A549 (cell line): ENCODE measurements around the gene EMILIN1. TPM values are rescaled to one million over a fixed set of nuclear protein-coding genes. Genes with fewer than 3 reads are reported as not detected.
A peak's percentile ranks its signal among the peaks of the same experiment; 100 is the strongest.

Experiments used
- ATAC-seq, 2 experiments: fragments of 200-7000 bp in 1 of 2; fragments of >200 bp in 1 of 2; cut with Nextera tagmentation in 1 of 2; cut with Tn5 transposase in 1 of 2; 3 replicates each; pipeline versions ENCODE4 v1.8.0 to v1.9.1; 2018 to 2020; ENCODE audit warnings: mild to moderate bottlenecking in 1 of 2, moderate library complexity in 1 of 2
- CTCF ChIA-PET: fragments of 300-600 bp; sonication (Branson Sonifier 250); formaldehyde crosslinking; extraction: SDS; loops from one replicate; lab custom pipeline; 2021; ENCODE audit warnings: antibody characterized with exemption, inconsistent platforms; lab: Yijun Ruan, JAX
- POLR2A ChIA-PET: fragments of 350-600 bp; formaldehyde crosslinking; extraction: SDS; loops from one replicate; lab custom pipeline; 2021; ENCODE audit warnings: antibody characterized with exemption, inconsistent platforms; lab: Yijun Ruan, JAX
- DNase-seq, 2 experiments: peaks; one replicate each; pipeline versions ENCODE4 v3.0.0 to v3.0.0-alpha.2; 2011 to 2016; ENCODE audit warnings: low read depth in 1 of 2, low spot score in 1 of 2
- FAIRE-seq: peaks from 2 replicates; lab custom pipeline; 2011; peaks lifted over from hg19 to GRCh38; lab: Jason Lieb, UNC
- H3K27ac ChIP-seq, 2 experiments: fragments of >200 bp; sonication (Bioruptor Twin); formaldehyde crosslinking; 3 replicates each; pipeline ENCODE4 v1.5.1; 2016 to 2017
- H3K4me1 ChIP-seq: fragments of >200 bp; sonication (Bioruptor Twin); formaldehyde crosslinking; 3 replicates; pipeline ENCODE4 v1.6.1; 2016
- H3K4me2 ChIP-seq: fragments of >200 bp; sonication (Bioruptor Twin); formaldehyde crosslinking; 3 replicates; pipeline ENCODE4 v1.6.1; 2016
- H3K4me3 ChIP-seq: fragments of >200 bp; sonication (Bioruptor Twin); formaldehyde crosslinking; 3 replicates; pipeline ENCODE4 v1.5.1; 2016
- H3K9me3 ChIP-seq: fragments of >200 bp; sonication (Bioruptor Twin); formaldehyde crosslinking; 3 replicates; pipeline ENCODE4 v1.6.1; 2016
- BHLHE40 ChIP-seq: IDR thresholded peaks from 2 replicates; pipeline ENCODE4 v1.6.1; 2012; ENCODE audit warnings: low read depth, low read length, inconsistent platforms
- CBX8 ChIP-seq: fragments of 200-600 bp; sonication (generic); IDR thresholded peaks from 2 replicates; pipeline ENCODE4 v1.6.1; 2016
- CHD2 ChIP-seq: fragments of 150-350 bp; IDR thresholded peaks from 2 replicates; pipeline ENCODE4 v1.6.1; 2014; ENCODE audit warnings: low read length; ENCODE audit not compliant: partially characterized antibody
- CHD4 ChIP-seq: fragments of 200-600 bp; sonication (generic); IDR thresholded peaks from 2 replicates; pipeline ENCODE4 v1.6.1; 2016; ENCODE audit warnings: antibody characterized with exemption, mild to moderate bottlenecking, borderline replicate concordance
- EHF ChIP-seq: fragments of 250-450 bp; sonication (Bioruptor Pico); IDR thresholded peaks from 2 replicates; pipeline ENCODE4 v1.5.0; 2020; ENCODE audit warnings: mild to moderate bottlenecking
- EHMT2 ChIP-seq: fragments of 200-600 bp; sonication (generic); IDR thresholded peaks from 2 replicates; pipeline ENCODE4 v1.6.1; 2016; ENCODE audit warnings: antibody characterized with exemption, low read depth, mild to moderate bottlenecking, moderate library complexity
- EP300 ChIP-seq, 2 experiments: fragments of >200 bp; sonication (Bioruptor Twin); formaldehyde crosslinking; IDR thresholded peaks; 2 replicates in 1 of 2; 3 replicates in 1 of 2; pipeline ENCODE4 v1.6.1; 2016 to 2017
- ESRRA ChIP-seq: fragments of 150-350 bp; IDR thresholded peaks from 2 replicates; pipeline ENCODE4 v1.6.1; 2014; ENCODE audit warnings: mild to moderate bottlenecking, low read length, borderline replicate concordance
- FOSB ChIP-seq: fragments of 250-450 bp; sonication (Bioruptor Pico); IDR thresholded peaks from 2 replicates; pipeline ENCODE4 v1.5.0; 2020; ENCODE audit warnings: mild to moderate bottlenecking, moderate library complexity
- FOSL2 ChIP-seq, 2 experiments: fragments of 450-650 bp in 1 of 2; fragments of >200 bp in 1 of 2; sonication (Bioruptor Twin) in 1 of 2; formaldehyde crosslinking; IDR thresholded peaks; 2 replicates each; pipeline versions ENCODE4 v1.5.0 to v1.6.1; 2016 to 2020; ENCODE audit warnings: mild to moderate bottlenecking in 1 of 2, moderate library complexity in 1 of 2
- HDAC2 ChIP-seq: fragments of 200-600 bp; sonication (generic); IDR thresholded peaks from 2 replicates; pipeline ENCODE4 v1.6.1; 2016
- HEYL ChIP-seq: fragments of 250-450 bp; sonication (Bioruptor Pico); IDR thresholded peaks from 2 replicates; pipeline ENCODE4 v1.8.0; 2021; ENCODE audit warnings: mild to moderate bottlenecking, moderate library complexity
- HOXA7 ChIP-seq: fragments of 250-450 bp; sonication (Bioruptor Pico); IDR thresholded peaks from 2 replicates; pipeline ENCODE4 v1.5.0; 2020; ENCODE audit warnings: mild to moderate bottlenecking, moderate library complexity
- HOXB13 ChIP-seq: fragments of 250-450 bp; sonication (Bioruptor Pico); IDR thresholded peaks from 2 replicates; pipeline ENCODE4 v1.5.0; 2020; ENCODE audit warnings: low read depth, mild to moderate bottlenecking, moderate library complexity
- HOXB5 ChIP-seq: fragments of 250-450 bp; sonication (Bioruptor Pico); IDR thresholded peaks from 2 replicates; pipeline ENCODE4 v1.5.0; 2020; ENCODE audit warnings: mild to moderate bottlenecking, moderate library complexity
- KDM1A ChIP-seq: fragments of 200-600 bp; sonication (generic); IDR thresholded peaks from 2 replicates; pipeline ENCODE4 v1.6.1; 2016; ENCODE audit warnings: low read depth, mild to moderate bottlenecking
- KDM5A ChIP-seq: fragments of 200-600 bp; sonication (generic); IDR thresholded peaks from 2 replicates; pipeline ENCODE4 v1.6.1; 2016; ENCODE audit warnings: antibody characterized with exemption, mild to moderate bottlenecking
- MAZ ChIP-seq: fragments of 150-350 bp; IDR thresholded peaks from 2 replicates; pipeline ENCODE4 v1.6.1; 2014; ENCODE audit warnings: antibody characterized with exemption, low read depth, low read length, borderline replicate concordance
- MYC ChIP-seq: IDR thresholded peaks from 2 replicates; pipeline ENCODE4 v1.6.1; 2012; ENCODE audit warnings: mild to moderate bottlenecking, inconsistent platforms, low read length, improper control_type of control experiment, borderline replicate concordance
- NFE2L2 ChIP-seq: fragments of 150-350 bp; conservative IDR thresholded peaks from 2 replicates; pipeline ENCODE4 v1.6.1; 2014; ENCODE audit warnings: low read length
- NR3C1 ChIP-seq: fragments of >200 bp; sonication (Bioruptor Twin); formaldehyde crosslinking; IDR thresholded peaks from 3 replicates; pipeline ENCODE4 v1.6.1; 2017
- PHF8 ChIP-seq: fragments of 200-600 bp; sonication (generic); IDR thresholded peaks from 2 replicates; pipeline ENCODE4 v1.6.1; 2016; ENCODE audit warnings: low read depth, mild to moderate bottlenecking, antibody characterized with exemption, moderate library complexity, borderline replicate concordance
- POLR2A ChIP-seq: IDR thresholded peaks from 2 replicates; pipeline ENCODE4 v1.6.1; 2012; ENCODE audit warnings: mild to moderate bottlenecking, low read length
- RARB ChIP-seq: fragments of 250-450 bp; sonication (Bioruptor Pico); IDR thresholded peaks from 2 replicates; pipeline ENCODE4 v1.8.0; 2021; ENCODE audit warnings: mild to moderate bottlenecking, moderate library complexity
- RCOR1 ChIP-seq: fragments of 150-350 bp; IDR thresholded peaks from 2 replicates; pipeline ENCODE4 v1.6.1; 2014; ENCODE audit warnings: antibody characterized with exemption, low read length, low read depth
- RNF2 ChIP-seq: fragments of 200-600 bp; sonication (generic); IDR thresholded peaks from 2 replicates; pipeline ENCODE4 v1.6.1; 2016; ENCODE audit warnings: low read depth, mild to moderate bottlenecking, antibody characterized with exemption, moderate library complexity, borderline replicate concordance
- SMC3 ChIP-seq: fragments of >200 bp; sonication (Bioruptor Twin); formaldehyde crosslinking; IDR thresholded peaks from 3 replicates; pipeline ENCODE4 v1.6.1; 2018; ENCODE audit warnings: inconsistent platforms
- SREBF2 ChIP-seq: fragments of 450-650 bp; IDR thresholded peaks from 2 replicates; pipeline ENCODE4 v1.6.1; 2014; ENCODE audit warnings: mild to moderate bottlenecking, moderate library complexity
- TFCP2L1 ChIP-seq: fragments of 250-450 bp; sonication (Bioruptor Pico); IDR thresholded peaks from 2 replicates; pipeline ENCODE4 v1.5.0; 2021; ENCODE audit warnings: mild to moderate bottlenecking
- TP53 ChIP-seq: fragments of 250-450 bp; sonication (Bioruptor Pico); IDR thresholded peaks from 2 replicates; pipeline ENCODE4 v1.5.0; 2021; ENCODE audit warnings: mild to moderate bottlenecking, moderate library complexity
- WGBS: methylation state at CpG from one replicate; pipeline ENCODE4 v1.1.6; 2017; ENCODE audit errors: missing lambda C conversion rate; 5-methylcytosine and 5-hydroxymethylcytosine counted together
- polyA plus RNA-seq, 4 experiments: library from polyadenylated mRNA; depleted of rRNA in 3 of 4; stranded (reverse); fragments of >200 nt; fragmentation: RNase III in 1 of 4; extraction: RNeasy Plus Mini Kit Qiagen cat#74134 plus additional on column Dnase treatment in 1 of 4; gene quantifications; 2 replicates in 3 of 4; 3 replicates in 1 of 4; pipeline ENCODE4 v1.2.3, GENCODE V29; 2011 to 2017
- TF ChIP-seq, protein P1 (sequence below): IDR thresholded peaks from 2 replicates; pipeline ENCODE4 v1.6.1; 2012; ENCODE audit warnings: low read depth, borderline replicate concordance
- TF ChIP-seq, protein P2 (sequence below): fragments of >200 bp; sonication (Bioruptor Twin); formaldehyde crosslinking; IDR thresholded peaks from 3 replicates; pipeline ENCODE4 v1.6.1; 2016
- TF ChIP-seq, protein P3 (sequence below): IDR thresholded peaks from 2 replicates; pipeline ENCODE4 v1.6.1; 2012
- TF ChIP-seq, protein P4 (sequence below): IDR thresholded peaks from 2 replicates; pipeline ENCODE4 v1.6.1; 2012
- TF ChIP-seq, protein P5 (sequence below): fragments of 250-450 bp; sonication (Bioruptor Pico); IDR thresholded peaks from 2 replicates; pipeline ENCODE4 v1.5.0; 2021; ENCODE audit warnings: mild to moderate bottlenecking, moderate library complexity, borderline replicate concordance

EMILIN1 gene
- polyA plus RNA-seq, 2 of the 4 experiments (the other 2 are of a cell fraction): 0.13 to 0.49 TPM

DNA sequence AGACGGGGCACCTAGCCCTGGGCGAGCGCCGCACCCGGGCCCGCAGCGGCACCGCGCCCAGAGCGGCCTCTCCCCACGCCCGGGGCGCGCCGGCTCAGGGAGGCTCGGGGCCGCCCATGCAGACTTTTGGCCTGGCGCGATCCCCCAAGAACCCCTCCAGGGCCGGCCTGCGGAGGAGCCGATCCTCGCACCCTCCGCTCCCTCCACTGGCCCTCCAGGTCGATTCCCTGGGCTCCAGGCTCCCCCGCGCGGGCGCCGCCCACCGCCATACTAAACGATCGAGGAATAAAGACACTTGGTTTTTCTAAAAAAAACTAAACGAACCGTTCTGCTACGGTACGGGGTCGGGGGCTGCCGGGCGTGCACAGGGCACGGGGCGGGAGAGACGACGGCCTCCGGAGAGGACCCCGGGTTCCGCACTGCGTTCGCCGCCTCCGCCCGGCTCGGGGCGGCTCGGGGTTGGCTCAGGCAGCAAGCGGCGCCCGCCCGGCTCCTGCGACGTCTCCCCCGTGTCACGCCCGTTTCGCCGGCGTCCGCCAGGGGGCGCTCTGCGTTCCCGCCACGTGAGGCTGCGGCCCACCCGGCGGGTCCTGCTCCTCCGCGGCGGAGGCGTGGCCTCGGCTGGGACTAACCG lies 7.8 kb downstream of the EMILIN1 start:
- ATAC-seq (peak; percentile 73 to 89), DNase-seq (peak; percentile 95 to 97), FAIRE-seq (no peak)
- H3K27ac ChIP-seq: peak overlapping the region; percentile 90 to 91
- ChIA-PET POLR2A (interaction anchor here (1.0 to 1.5 kb wide), 4 partner anchors 14 to 124 kb away, joined by 3 to 8 read pairs (median 5); partner anchors contain the start of genes AGBL5 and OST4), CTCF (interaction anchor here (0.6 to 15.3 kb wide), 31 partner anchors 9 to 1376 kb away, joined by 3 to 253 read pairs (median 6); partner anchors contain the start of genes ABHD1, AGBL5 and OST4)
- H3K4me1 ChIP-seq: peaks cover 17% of the 10 kb centered on the region
- peak overlapping the region; percentile 70 for H3K4me3 ChIP-seq
- H3K9me3 ChIP-seq: no peaks in the 10 kb centered on the region
- 2% methylated on average over 28 of the region's 81 CpGs for WGBS
- peak overlapping the region; percentile 81 for H3K4me2 ChIP-seq
- TF ChIP-seq SMC3 (peak; percentile 79), HDAC2 (no peak), CHD4 (no peak), TFCP2L1 (CRISPR knock-in tag) (0 out of 2 replicates have a peak, but pooled peaks have one; percentile 23), EHMT2 (no peak), CBX8 (no peak), ESRRA (no peak), HOXB13 (CRISPR knock-in tag) (no peak), POLR2A (peak; percentile 41; the same call in 1 of the 2 replicates), EP300 (IDR thresholded peaks at IDR 0.05) (no peak), KDM1A (no peak), HEYL (no peak), BHLHE40 (peak; percentile 85), CHD2 (no peak), RNF2 (peak; percentile 33; the same call in 1 of the 2 replicates), KDM5A (peak; percentile 74), HOXB5 (CRISPR knock-in tag) (no peak), HOXA7 (no peak), TP53 (CRISPR knock-in tag) (no peak), RCOR1 (no peak), FOSB (CRISPR knock-in tag) (no peak), RARB (no peak), NFE2L2 (no peak), MYC (peak; percentile 97), PHF8 (peak; percentile 80), SREBF2 (no peak), MAZ (0 out of 2 replicates have a peak, but pooled peaks have one; percentile 78), EHF (CRISPR knock-in tag) (no peak), NR3C1 (no peak), FOSL2 (IDR thresholded peaks at IDR 0.05) (no peak), FOSL2 (CRISPR knock-in tag; IDR thresholded peaks at IDR 0.05) (no peak)
- TF ChIP-seq, protein P1, sequence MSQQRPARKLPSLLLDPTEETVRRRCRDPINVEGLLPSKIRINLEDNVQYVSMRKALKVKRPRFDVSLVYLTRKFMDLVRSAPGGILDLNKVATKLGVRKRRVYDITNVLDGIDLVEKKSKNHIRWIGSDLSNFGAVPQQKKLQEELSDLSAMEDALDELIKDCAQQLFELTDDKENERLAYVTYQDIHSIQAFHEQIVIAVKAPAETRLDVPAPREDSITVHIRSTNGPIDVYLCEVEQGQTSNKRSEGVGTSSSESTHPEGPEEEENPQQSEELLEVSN: peak; percentile 80
- TF ChIP-seq, protein P2, sequence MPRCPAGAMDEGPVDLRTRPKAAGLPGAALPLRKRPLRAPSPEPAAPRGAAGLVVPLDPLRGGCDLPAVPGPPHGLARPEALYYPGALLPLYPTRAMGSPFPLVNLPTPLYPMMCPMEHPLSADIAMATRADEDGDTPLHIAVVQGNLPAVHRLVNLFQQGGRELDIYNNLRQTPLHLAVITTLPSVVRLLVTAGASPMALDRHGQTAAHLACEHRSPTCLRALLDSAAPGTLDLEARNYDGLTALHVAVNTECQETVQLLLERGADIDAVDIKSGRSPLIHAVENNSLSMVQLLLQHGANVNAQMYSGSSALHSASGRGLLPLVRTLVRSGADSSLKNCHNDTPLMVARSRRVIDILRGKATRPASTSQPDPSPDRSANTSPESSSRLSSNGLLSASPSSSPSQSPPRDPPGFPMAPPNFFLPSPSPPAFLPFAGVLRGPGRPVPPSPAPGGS: 0 out of 3 replicates have a peak, but pooled peaks have one; percentile 30
- TF ChIP-seq, protein P3, sequence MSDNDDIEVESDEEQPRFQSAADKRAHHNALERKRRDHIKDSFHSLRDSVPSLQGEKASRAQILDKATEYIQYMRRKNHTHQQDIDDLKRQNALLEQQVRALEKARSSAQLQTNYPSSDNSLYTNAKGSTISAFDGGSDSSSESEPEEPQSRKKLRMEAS: peak; percentile 97
- TF ChIP-seq, protein P4, sequence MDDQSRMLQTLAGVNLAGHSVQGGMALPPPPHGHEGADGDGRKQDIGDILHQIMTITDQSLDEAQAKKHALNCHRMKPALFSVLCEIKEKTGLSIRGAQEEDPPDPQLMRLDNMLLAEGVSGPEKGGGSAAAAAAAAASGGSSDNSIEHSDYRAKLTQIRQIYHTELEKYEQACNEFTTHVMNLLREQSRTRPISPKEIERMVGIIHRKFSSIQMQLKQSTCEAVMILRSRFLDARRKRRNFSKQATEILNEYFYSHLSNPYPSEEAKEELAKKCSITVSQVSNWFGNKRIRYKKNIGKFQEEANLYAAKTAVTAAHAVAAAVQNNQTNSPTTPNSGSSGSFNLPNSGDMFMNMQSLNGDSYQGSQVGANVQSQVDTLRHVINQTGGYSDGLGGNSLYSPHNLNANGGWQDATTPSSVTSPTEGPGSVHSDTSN: no peak
- TF ChIP-seq, protein P5, sequence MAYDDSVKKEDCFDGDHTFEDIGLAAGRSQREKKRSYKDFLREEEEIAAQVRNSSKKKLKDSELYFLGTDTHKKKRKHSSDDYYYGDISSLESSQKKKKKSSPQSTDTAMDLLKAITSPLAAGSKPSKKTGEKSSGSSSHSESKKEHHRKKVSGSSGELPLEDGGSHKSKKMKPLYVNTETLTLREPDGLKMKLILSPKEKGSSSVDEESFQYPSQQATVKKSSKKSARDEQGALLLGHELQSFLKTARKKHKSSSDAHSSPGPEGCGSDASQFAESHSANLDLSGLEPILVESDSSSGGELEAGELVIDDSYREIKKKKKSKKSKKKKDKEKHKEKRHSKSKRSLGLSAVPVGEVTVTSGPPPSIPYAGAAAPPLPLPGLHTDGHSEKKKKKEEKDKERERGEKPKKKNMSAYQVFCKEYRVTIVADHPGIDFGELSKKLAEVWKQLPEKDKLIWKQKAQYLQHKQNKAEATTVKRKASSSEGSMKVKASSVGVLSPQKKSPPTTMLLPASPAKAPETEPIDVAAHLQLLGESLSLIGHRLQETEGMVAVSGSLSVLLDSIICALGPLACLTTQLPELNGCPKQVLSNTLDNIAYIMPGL (CRISPR knock-in tag): no peak
